Natural killer cell treated with Interleukin-12 subunit alpha and Interleukin-12 subunit beta and Interleukin-15 and Interleukin-18, amount 100 ng/mL, for 72 hours (primary cell): Measurements from ENCODE around the gene POU3F2. TPM values are rescaled to one million over a fixed set of nuclear protein-coding genes. Genes with fewer than 3 reads are reported as not detected.

ENCODE experiments used
- ATAC-seq, 2 donors: fragments of 150-1000 bp; cut with Tn5 transposase in 1 of 2; sonication (Bioruptor Pico), chemical (Tn5 transposase) in 1 of 2; 2 replicates each; pipeline ENCODE4 v1.10.0; 2021
- DNase-seq: peaks from one replicate; pipeline ENCODE4 v3.0.0; 2022; ENCODE audit warnings: low spot score
- H3K27ac Mint-ChIP-seq, 2 donors: 1 replicate in 1 of 2; 2 replicates in 1 of 2; pipeline ENCODE4 v1.8.0; 2022; ENCODE audit warnings: mixed read lengths in 2 of 2, mild to moderate bottlenecking in 1 of 2, moderate library complexity in 1 of 2
- H3K27me3 Mint-ChIP-seq, 2 donors: 1 replicate in 1 of 2; 2 replicates in 1 of 2; pipeline ENCODE4 v1.8.0; 2022; ENCODE audit warnings: mixed read lengths in 2 of 2
- H3K36me3 Mint-ChIP-seq: one replicate; pipeline ENCODE4 v1.8.0; 2022; ENCODE audit warnings: mixed read lengths
- H3K4me1 Mint-ChIP-seq, 2 donors: 1 replicate in 1 of 2; 2 replicates in 1 of 2; pipeline ENCODE4 v1.8.0; 2022; ENCODE audit warnings: low read depth in 2 of 2, mixed read lengths in 2 of 2, mild to moderate bottlenecking in 1 of 2
- H3K4me3 Mint-ChIP-seq: one replicate; pipeline ENCODE4 v1.8.0; 2022; ENCODE audit warnings: mixed read lengths
- H3K9me3 Mint-ChIP-seq: 2 replicates; pipeline ENCODE4 v1.8.0; 2022; ENCODE audit warnings: mixed read lengths
- total RNA-seq, 2 donors: library from RNA; stranded (reverse); gene quantifications; one replicate each; pipeline ENCODE4 v1.2.3, GENCODE V29; 2022

The POU3F2 gene
- total RNA-seq, 2 donors from 2014 or later = not detected

GRCh38 chr6:98843271-98844243, 9.2 kb downstream of the POU3F2 start:
- Mint-ChIP-seq H3K36me3 (no peaks in the 10 kb centered on the region), H3K27me3 (peaks cover 59 to 81% of the 10 kb centered on the region in 2 donors), H3K4me1 (peaks cover 7% of the 10 kb centered on the region in 2 donors), H3K4me3 (no peak overlapping the region), H3K27ac (no peak overlapping the region), H3K9me3 (no peaks in the 10 kb centered on the region)
- DNase-seq (no peak), ATAC-seq (no peak)

GRCh38 chr6:98844244-98845210, 10.2 kb downstream of the POU3F2 start:
- Mint-ChIP-seq H3K27me3 (peaks cover 63 to 81% of the 10 kb centered on the region in 2 donors), H3K4me3 (peak overlapping the region; percentile 47), H3K27ac (no peak overlapping the region), H3K9me3 (no peaks in the 10 kb centered on the region), H3K36me3 (no peaks in the 10 kb centered on the region), H3K4me1 (peaks cover 7% of the 10 kb centered on the region in 2 donors)
- ATAC-seq (no peak), DNase-seq (no peak)

GRCh38 chr6:98845211-98846020, 11.0 kb downstream of the POU3F2 start:
- Mint-ChIP-seq H3K27ac (peak overlapping the region in 1 of 2 donors; percentile 14), H3K4me3 (peak overlapping the region; percentile 33), H3K9me3 (no peaks in the 10 kb centered on the region), H3K27me3 (peaks cover 62 to 81% of the 10 kb centered on the region in 2 donors), H3K36me3 (no peaks in the 10 kb centered on the region), H3K4me1 (peaks cover 7% of the 10 kb centered on the region in 2 donors)
- DNase-seq = no peak
- ATAC-seq = peak; percentile 59 to 78

- ATAC-seq (no peak), DNase-seq (no peak)
- H3K27me3 Mint-ChIP-seq = peaks cover 58 to 79% of the 10 kb centered on the region in 2 donors
- peaks cover 7% of the 10 kb centered on the region in 2 donors for H3K4me1 Mint-ChIP-seq
- peak overlapping the region; percentile 33 for H3K4me3 Mint-ChIP-seq
- peak overlapping the region in 1 of 2 donors; percentile 14 for H3K27ac Mint-ChIP-seq
- no peaks in the 10 kb centered on the region for H3K36me3 Mint-ChIP-seq
- H3K9me3 Mint-ChIP-seq = no peaks in the 10 kb centered on the region
Measured at GRCh38 chr6:98846021-98846380, 11.6 kb downstream of the POU3F2 start.

DNA sequence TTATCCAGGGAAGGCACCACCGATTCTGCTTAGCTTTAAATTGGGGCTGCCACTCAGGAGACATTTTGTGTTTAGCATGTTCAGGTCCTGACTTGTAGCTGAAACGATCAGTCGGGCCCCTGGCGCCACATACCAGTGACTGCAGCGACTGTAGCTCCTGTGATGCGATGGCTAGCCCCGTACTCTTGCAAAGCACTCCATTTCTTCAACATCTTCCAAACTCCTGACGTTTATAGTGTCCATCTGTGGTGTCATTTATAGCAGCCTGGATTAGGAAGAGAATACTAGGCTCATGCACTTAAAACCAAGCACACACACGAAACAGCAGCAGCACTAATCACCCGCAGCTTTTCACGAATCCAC, 13.0 kb downstream of the POU3F2 start:
- Mint-ChIP-seq H3K27me3 (peaks cover 52 to 66% of the 10 kb centered on the region in 2 donors), H3K9me3 (no peaks in the 10 kb centered on the region), H3K27ac (no peak overlapping the region), H3K36me3 (no peaks in the 10 kb centered on the region), H3K4me1 (peaks cover 7% of the 10 kb centered on the region in 2 donors), H3K4me3 (no peak overlapping the region)
- DNase-seq = no peak
- no peak for ATAC-seq

DNA sequence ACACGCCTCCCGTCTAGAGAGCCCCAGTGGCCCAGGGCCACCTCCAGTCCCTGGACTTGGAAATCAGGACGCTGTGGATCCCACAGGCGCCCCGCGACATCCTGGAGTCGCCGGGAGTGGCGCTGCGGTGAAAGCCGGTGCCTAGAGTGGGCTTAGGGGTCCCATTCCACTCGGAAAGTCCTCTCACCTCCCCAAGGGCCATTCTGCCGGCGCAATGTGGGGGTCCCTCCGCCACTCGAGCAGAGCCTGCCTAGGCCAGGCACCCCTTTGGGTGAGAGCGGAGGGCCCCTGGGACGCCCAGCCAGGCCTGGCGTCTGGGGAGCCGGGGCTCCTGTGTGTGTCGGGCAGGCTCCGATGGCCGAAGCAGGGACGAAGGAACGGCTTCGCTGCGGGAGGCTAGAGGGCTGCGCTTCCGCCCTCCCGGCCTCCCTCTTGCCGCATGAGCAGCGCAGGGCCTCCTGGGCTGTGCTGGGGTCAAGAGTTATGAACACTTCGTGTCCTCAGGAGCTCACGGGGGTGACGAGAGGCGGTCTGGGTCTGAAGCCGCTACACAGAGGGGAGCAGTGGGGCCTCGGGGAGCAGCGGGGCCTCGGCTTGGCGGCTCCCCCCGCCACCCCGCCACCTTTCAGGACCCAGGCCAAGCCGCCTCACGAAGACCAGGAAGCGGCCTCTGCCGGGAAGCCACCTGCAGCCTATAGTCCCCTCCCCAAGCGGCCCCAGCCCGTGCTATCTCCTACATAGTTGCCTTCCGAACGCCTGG, 13.6 kb downstream of the POU3F2 start:
- no peaks in the 10 kb centered on the region for H3K9me3 Mint-ChIP-seq
- DNase-seq (no peak), ATAC-seq (peak; percentile 34 to 48)
- H3K4me1 Mint-ChIP-seq = peaks cover 7% of the 10 kb centered on the region in 2 donors
- H3K36me3 Mint-ChIP-seq = no peaks in the 10 kb centered on the region
- no peak overlapping the region for H3K27ac Mint-ChIP-seq
- peaks cover 49 to 60% of the 10 kb centered on the region in 2 donors for H3K27me3 Mint-ChIP-seq
- no peak overlapping the region for H3K4me3 Mint-ChIP-seq

GRCh38 chr6:98848539-98849242, 14.3 kb downstream of the POU3F2 start:
- ATAC-seq (no peak), DNase-seq (no peak)
- Mint-ChIP-seq H3K9me3 (no peaks in the 10 kb centered on the region), H3K36me3 (no peaks in the 10 kb centered on the region), H3K27me3 (peaks cover 45 to 56% of the 10 kb centered on the region in 2 donors), H3K4me3 (no peak overlapping the region), H3K4me1 (peaks cover 7% of the 10 kb centered on the region in 2 donors), H3K27ac (no peak overlapping the region)

DNA sequence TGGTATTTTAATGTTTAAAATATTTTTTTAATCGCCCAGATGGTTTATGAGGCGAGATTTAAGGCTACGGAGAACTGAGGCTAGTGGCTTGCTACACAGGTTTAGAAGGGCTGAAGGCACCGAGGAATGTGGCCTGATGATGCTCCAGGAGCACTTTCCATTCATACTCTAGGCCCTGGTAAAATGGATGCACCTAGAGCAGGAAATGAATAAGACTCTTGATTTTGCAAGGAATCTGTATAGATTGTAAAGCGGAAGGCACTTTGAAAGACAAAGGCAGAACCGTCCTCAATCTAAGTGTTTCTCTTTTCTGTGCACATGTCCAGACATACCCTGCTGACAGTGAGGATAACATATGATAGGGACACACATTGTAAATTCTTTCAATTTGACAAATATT, 30.1 kb downstream of the POU3F2 start:
- Mint-ChIP-seq H3K9me3 (no peaks in the 10 kb centered on the region), H3K36me3 (peaks cover 6% of the 10 kb centered on the region), H3K27ac (no peak overlapping the region), H3K4me1 (no peaks in the 10 kb centered on the region), H3K27me3 (no peaks in the 10 kb centered on the region), H3K4me3 (no peak overlapping the region)
- DNase-seq (no peak), ATAC-seq (no peak)

GRCh38 chr6:98871057-98871456, 36.7 kb downstream of the POU3F2 start:
- no peak overlapping the region for H3K27ac Mint-ChIP-seq
- H3K4me3 Mint-ChIP-seq = no peak overlapping the region
- no peaks in the 10 kb centered on the region for H3K27me3 Mint-ChIP-seq
- no peaks in the 10 kb centered on the region for H3K9me3 Mint-ChIP-seq
- H3K4me1 Mint-ChIP-seq = no peaks in the 10 kb centered on the region
- H3K36me3 Mint-ChIP-seq = peaks cover 10% of the 10 kb centered on the region
- DNase-seq (no peak), ATAC-seq (no peak)

- Mint-ChIP-seq H3K27ac (no peak overlapping the region), H3K27me3 (no peaks in the 10 kb centered on the region), H3K36me3 (peaks cover 12% of the 10 kb centered on the region), H3K9me3 (no peaks in the 10 kb centered on the region), H3K4me1 (peaks cover 3 to 6% of the 10 kb centered on the region in 2 donors), H3K4me3 (no peak overlapping the region)
- ATAC-seq = no peak
- no peak for DNase-seq
Measured at GRCh38 chr6:98871821-98872220, 37.4 kb downstream of the POU3F2 start.

DNA sequence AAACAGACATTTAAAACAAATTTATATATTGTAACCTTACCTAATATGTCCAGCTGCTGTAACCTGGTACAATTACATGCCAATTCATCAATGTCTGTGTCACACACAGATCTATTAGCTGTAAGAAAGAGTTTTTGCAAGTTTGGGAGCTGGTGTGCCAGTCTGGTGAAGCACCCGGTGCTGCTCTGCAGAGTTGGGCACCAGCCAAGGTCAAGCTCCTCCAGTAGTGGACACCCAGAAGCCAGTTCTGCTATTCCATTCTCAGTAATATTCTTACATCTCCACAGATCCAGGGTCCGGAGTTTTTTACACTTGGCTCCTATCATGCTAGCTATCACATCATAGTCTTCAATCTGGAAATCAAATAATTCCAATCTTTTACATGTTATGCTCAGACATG, 41.0 kb downstream of the POU3F2 start:
- H3K36me3 Mint-ChIP-seq = peaks cover 14% of the 10 kb centered on the region
- ATAC-seq (no peak), DNase-seq (no peak)
- no peaks in the 10 kb centered on the region for H3K27me3 Mint-ChIP-seq
- no peak overlapping the region for H3K27ac Mint-ChIP-seq
- H3K4me1 Mint-ChIP-seq = peaks cover 3 to 6% of the 10 kb centered on the region in 2 donors
- no peak overlapping the region for H3K4me3 Mint-ChIP-seq
- no peaks in the 10 kb centered on the region for H3K9me3 Mint-ChIP-seq

- Mint-ChIP-seq H3K36me3 (peaks cover 14% of the 10 kb centered on the region), H3K27me3 (no peaks in the 10 kb centered on the region), H3K4me3 (no peak overlapping the region), H3K9me3 (no peaks in the 10 kb centered on the region), H3K4me1 (peaks cover 6% of the 10 kb centered on the region in 2 donors), H3K27ac (no peak overlapping the region)
- DNase-seq (no peak), ATAC-seq (no peak)
Measured at GRCh38 chr6:98877250-98877649, 42.9 kb downstream of the POU3F2 start.
